H1 (cell line): ENCODE results near the gene NCOA5. TPM values are rescaled to one million over a fixed set of nuclear protein-coding genes. Genes with fewer than 3 reads are reported as not detected.

Experiments used
- CHD7 ChIP-seq: fragments of 300-600 bp; sonication (generic); IDR thresholded peaks from 2 replicates; pipeline ENCODE4 v1.7.1; 2012; ENCODE audit warnings: low read length, moderate library complexity, mild to moderate bottlenecking, inconsistent platforms; ENCODE audit not compliant: insufficient replicate concordance
- EZH2 ChIP-seq: fragments of 200-600 bp; sonication (generic); IDR thresholded peaks from 2 replicates; pipeline ENCODE4 v1.7.1; 2012; ENCODE audit warnings: low read depth, mild to moderate bottlenecking, moderate library complexity, low read length, inconsistent platforms; ENCODE audit not compliant: severe bottlenecking
- POU5F1 ChIP-seq: IDR thresholded peaks from 2 replicates; pipeline ENCODE4 v1.6.1; 2011; ENCODE audit warnings: low read depth, mild to moderate bottlenecking, low read length, moderate library complexity
- RBBP5 ChIP-seq: IDR thresholded peaks from 2 replicates; pipeline ENCODE4 v1.7.1; 2012; ENCODE audit warnings: low read depth, mild to moderate bottlenecking, inconsistent platforms, low read length, moderate library complexity, borderline replicate concordance
- SIN3A ChIP-seq, 2 experiments: IDR thresholded peaks in 1 of 2; conservative IDR thresholded peaks in 1 of 2; 2 replicates each; pipeline ENCODE4 v1.6.1; 2011 to 2012; ENCODE audit warnings: low read length in 2 of 2, improper control_type of control experiment in 1 of 2, low read depth in 1 of 2, mild to moderate bottlenecking in 1 of 2
- polyA plus RNA-seq, 7 experiments: library from polyadenylated mRNA; depleted of rRNA in 3 of 7; stranded (reverse) in 5 of 7; unstranded in 2 of 7; fragments of >200 nt in 5 of 7; fragments of 200-250 nt in 2 of 7; gene quantifications; 1 replicate in 5 of 7; 2 replicates in 1 of 7; 4 replicates in 1 of 7; pipeline versions ENCODE4 v1.2.1 to v1.2.3, GENCODE V29; 2011 to 2013; ENCODE audit warnings: missing spikeins in 2 of 7, mixed read lengths in 2 of 7
- total RNA-seq: library from RNA; stranded (reverse); fragmentation: NEBNext Ultra II Directional; extraction: Animal tissue kit (Norgen Biotek cat#: 25700); gene quantifications from 2 replicates; pipeline ENCODE4 v1.2.1, GENCODE V29; 2021

NCOA5 gene
- total and polyA plus RNA-seq, 2 of the 8 experiments (the other 6 are each of a cell fraction or from before 2014, with no cell fraction given), result 20.4 to 29.0 TPM

GRCh38 chr20:46114449-46114848, 24.7 kb upstream of the NCOA5 start (continued):
- TF ChIP-seq CHD7, result no peak
- TF ChIP-seq RBBP5, result no peak
- TF ChIP-seq POU5F1, result no peak
- TF ChIP-seq EZH2, result no peak
- no peak for TF ChIP-seq SIN3A (conservative IDR thresholded peaks at IDR 0.05 in 1 of 2, IDR thresholded peaks at IDR 0.05 in 1 of 2; ENCODE audit: low read depth in 1 of 2, low read length in 2 of 2)
